Inflammatory macrophage (primary cell): Measurements from ENCODE around the gene HSPB6.

ENCODE experiments used
- DNase-seq, 2 donors: peaks; one replicate each; pipeline ENCODE4 v3.0.0-alpha.2; 2020 to 2022

Gene HSPB6

DNA sequence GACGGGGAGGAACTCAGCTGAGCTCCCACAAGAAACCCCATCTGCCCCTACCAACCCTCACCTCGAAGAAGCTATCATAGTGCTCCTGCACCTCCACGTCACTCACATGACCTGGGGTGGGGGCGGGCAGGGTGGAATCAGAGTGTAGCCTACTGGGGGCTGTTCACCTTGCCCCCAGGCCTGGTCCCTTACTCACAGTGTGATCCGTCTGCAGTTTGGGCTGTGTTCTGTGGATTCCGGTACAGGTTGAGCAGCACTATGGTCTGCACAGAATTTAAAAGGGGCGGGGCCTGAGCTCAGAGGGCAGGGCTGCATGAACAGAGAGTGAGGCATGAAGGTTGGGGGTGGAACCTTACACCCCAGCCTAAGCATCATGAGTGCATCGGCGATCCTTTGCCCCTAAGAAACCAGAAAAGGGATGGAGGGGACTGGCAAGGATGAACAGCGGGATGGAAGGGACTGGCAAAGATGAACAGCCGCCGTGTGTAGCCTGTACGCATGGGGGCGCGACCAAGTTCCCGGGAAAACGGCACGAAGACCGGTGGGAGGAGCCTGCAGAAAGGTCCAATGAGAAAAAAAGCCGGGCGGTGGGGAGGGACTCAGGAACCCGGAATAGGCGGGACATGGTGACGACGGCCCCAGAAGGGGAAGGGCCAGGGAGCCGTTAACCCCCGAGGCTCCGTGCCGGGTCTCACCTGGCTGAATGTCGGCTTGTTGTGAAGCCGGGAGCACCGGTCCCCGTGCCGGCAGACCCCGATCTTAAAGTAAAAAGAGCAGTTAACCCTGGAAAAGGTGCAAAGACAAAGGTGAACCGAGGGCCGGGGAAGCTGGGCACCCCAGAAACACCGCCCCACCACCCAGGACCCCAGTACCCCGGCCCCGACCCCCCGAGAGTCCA is 12.2 kb downstream of the HSPB6 start:
- DNase-seq, result peak; percentile 96 to 97

DNA sequence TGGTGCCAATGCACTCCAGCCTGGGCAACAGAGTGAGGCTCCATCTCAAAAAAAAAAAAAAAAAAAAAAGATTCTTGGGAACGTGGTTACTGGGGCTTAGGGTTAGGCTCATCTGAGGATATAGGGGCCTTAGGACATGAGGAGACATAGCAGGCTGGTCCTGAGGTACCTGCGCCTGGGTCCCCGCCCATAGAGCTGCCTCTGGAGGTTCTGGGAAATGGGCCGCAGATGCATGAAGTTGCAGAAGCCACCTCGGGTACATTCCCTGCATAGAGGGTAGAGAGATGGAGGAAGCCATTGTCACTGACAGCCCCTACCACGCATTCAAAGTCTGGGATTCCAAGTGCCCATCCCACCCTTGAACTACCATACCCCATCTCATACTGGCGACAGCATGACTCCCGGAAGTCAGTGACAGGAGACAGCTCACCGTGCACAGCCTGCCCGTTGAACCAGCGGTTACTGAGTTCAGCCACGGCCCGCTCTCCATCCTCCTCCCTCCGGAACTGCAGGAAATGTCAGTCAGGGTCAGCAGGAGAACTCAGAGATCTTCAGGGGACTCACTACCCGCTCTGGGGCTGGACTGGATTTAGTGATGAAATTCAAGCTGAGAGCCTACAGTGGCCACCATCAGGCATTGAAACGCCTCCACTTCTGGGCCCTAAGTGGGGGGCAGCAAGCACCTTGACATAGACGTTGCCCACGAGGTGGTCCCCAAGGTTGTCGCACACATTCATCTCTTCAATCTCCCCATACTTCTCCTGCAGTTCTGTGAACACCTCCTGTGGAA is 13.0 kb downstream of the HSPB6 start:
- DNase-seq, result no peak

GRCh38 chr19:35742121-35742724 is 14.6 kb downstream of the HSPB6 start, which contains the start of gene IGFLR1:
TSS of gene IGFLR1 (minus strand) at chr19:35742452. CDS start at chr19:35741180, 1,272 bp downstream.
- peak; percentile 88 to 94 for DNase-seq

GRCh38 chr19:35741203-35741515 is 15.7 kb downstream of the HSPB6 start:
- no peak for DNase-seq

DNA sequence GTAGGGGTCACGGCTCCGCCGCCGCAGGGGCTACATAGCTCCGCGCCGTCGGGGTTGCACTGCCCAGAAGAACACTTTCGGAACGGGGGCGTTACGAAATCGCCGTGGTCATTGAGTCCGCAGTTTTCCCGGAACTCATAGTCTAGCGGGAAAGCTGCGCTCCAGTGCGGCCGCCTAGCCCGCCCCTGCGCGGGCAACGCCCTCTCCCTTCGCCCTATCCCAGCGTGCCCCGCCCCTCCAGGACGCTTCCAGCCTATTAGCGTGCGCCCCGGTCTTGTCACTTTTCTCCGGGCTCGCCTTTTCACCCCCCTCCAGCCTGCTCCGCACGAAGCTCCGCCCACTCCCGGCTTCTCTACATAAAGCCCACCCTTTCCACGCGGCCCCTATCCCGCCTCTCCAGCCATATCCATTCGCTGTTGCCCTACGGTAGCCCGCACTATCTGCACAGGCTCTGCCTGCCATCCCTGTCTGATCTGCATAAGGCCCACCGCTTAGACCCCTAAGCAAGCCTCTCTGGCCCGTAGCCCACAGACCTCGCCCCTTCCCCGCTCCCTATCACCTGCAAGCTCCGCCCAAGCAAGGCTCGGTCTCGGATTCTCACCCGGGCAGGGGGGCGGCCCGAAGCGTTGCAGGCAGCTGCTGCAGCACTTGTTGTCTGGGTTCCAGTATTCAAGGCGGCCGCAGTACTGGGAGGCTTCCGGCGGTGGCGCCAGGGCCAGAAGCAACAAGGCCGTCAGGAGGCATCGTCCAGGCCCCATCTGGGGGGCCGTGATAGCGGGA is 16.2 kb downstream of the HSPB6 start:
- DNase-seq, result peak; percentile 97 to 98

DNA sequence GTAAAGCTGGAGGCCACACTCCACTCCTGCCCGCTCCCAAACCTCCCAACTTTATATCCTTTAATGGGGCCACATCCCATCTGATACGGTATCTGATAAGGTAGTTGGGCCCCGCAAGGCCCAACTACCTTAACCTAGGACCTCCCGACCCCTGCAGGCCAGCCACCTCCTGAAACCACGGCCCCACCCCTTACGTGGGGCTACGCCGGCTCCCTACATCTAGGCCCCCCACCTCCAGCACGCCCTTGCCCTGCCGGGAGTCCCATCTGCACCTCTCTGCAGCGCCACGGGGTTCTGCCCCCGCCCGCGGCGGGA is 16.8 kb downstream of the HSPB6 start:
- no peak for DNase-seq

- DNase-seq, result no peak
These were observed 17.3 kb downstream of the HSPB6 start for GRCh38 chr19:35739275-35740107.

DNA sequence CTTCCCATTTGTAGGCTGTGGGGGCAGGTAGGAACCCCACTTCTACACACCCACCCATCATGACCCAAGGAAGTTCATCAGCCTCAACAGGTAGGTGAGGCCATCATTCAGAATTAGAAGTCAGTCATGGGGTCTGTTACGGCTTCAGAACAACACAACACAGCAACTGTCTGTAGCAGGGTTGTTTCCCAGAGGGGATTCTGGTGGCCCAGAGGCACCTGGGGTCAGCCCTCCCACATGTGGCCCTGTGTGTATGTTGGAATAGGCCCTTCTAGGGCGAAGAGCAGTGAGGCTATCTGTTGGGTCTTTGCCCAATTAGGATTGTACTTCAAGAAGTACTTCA is 18.0 kb downstream of the HSPB6 start:
- no peak for DNase-seq

DNA sequence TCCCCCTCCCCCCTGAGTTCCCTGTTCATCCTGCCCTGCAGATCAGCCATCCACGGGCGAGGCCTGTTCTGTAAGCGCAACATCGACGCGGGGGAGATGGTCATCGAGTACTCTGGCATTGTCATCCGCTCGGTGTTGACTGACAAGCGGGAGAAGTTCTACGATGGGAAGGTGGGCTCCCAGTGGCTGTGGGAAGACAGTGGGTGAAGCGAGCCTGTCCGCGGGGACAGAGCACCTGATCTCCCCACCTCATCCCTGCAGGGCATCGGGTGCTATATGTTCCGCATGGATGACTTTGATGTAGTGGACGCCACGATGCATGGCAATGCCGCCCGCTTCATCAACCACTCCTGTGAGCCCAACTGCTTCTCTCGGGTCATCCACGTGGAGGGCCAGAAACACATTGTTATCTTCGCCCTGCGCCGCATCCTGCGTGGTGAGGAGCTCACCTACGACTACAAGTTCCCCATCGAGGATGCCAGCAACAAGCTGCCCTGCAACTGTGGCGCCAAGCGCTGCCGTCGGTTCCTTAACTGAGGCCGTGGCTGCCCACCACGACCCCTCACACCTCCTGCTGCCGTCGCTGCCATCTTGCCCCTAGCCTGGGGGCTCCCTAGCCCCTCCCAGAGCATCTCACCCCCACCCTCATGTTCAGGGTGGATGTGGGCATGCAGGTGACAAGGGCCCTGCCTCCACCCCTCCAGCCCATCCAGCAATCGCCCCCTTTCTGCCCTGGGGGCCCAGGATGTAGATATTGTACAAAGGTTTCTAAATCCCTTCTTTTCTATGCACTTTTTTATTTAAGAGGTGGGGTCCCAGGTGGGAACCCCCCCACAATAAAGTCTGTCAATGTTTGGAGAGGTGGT is 18.6 kb downstream of the HSPB6 start:
- DNase-seq, result no peak

GRCh38 chr19:35736913-35737886 is 19.6 kb downstream of the HSPB6 start:
- no peak for DNase-seq

- DNase-seq, result no peak
These were observed 21.9 kb downstream of the HSPB6 start for GRCh38 chr19:35734889-35735288.

- DNase-seq, result no peak
These were observed 22.6 kb downstream of the HSPB6 start for GRCh38 chr19:35734273-35734672.

- DNase-seq, result no peak
These were observed 23.4 kb downstream of the HSPB6 start for GRCh38 chr19:35733180-35734125.

- DNase-seq, result no peak
These were observed 24.2 kb downstream of the HSPB6 start for GRCh38 chr19:35732540-35733179.

DNA sequence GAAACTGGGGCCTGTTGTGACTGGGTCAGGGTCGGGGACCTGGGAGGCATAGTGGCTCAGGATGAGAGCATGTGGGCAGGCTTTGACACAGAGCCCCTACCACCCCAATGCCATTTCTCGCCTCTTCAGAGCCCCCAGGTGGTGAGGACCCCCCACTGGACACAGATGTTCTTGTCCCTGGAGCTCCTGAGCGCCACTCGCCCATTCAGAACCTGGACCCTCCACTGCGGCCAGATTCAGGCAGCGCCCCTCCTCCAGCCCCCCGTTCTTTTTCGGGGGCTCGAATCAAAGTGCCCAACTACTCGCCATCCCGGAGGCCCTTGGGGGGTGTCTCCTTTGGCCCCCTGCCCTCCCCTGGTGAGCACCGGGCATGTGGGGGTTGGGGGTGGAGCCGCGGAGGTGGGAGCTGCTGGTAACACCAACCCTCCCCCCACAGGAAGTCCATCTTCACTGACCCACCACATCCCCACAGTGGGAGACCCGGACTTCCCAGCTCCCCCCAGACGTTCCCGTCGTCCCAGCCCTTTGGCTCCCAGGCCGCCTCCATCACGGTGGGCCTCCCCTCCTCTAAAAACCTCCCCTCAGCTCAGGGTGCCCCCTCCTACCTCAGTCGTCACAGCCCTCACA is 24.9 kb downstream of the HSPB6 start:
- DNase-seq, result no peak

DNA sequence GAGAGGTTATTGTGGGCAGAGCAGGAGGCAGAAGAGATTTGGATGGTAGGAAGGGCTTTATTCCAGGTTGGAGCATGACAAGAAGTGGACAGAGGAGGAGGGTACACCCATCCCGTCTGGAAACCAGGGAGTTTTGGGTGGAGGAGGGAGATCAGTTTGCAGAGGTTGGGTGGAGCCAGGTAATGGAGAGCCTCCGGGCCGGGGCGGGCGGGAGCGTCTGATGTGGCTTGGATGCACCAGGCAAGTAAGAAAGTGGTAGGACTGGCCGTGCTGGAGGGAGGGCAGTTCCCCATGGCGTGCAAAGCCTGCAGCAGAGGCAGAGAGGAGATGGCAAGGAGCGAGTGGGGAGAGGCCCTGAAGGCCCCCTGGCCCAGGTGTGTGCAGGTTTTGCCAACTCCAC is 25.5 kb downstream of the HSPB6 start:
- DNase-seq, result no peak

DNA sequence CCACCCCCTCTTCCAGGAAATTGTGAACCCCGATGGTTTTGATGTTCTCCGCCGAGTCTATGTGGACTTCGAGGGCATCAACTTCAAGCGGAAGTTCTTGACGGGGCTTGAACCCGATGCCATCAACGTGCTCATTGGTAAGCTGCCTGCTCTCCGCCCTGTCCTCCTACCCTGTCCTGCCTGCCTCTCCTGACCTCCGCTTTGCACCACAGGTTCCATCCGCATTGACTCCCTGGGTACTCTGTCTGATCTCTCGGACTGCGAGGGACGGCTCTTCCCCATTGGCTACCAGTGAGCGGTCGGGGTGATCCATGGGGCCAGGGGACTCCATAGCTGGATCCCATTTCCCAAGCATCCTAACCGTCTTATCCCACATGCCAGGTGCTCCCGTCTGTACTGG is 26.5 kb downstream of the HSPB6 start:
- no peak for DNase-seq

GRCh38 chr19:35729763-35730162 is 27.1 kb downstream of the HSPB6 start:
- DNase-seq, result no peak
